ENCODE data around the gene SAFB. TPM values are rescaled to one million over a fixed set of nuclear protein-coding genes. Genes with fewer than 3 reads are reported as not detected.

SAFB gene
- total RNA-seq, 1 donor = 101 TPM

DNA sequence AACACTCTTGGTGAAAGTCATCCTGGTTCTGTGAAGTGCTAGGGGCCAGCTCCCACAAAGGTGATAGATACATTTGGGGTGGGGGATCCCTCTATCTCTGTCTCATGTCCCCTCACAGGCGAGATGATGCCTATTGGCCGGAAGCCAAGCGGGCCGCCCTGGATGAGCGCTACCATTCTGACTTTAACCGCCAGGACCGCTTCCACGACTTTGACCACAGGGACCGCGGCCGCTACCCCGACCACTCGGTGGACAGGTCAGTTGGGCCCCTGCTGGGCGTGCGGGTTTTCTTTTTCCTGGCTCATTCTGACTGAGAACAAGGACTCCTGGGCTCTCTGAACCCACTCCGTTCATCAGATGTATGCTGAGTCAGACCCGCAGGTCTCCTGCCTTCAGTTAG lies 41.0 kb downstream of the SAFB start:
- DNase-seq (ENCODE audit: low read depth in 2 of 3, low spot score in 2 of 3) = no peak

DNA sequence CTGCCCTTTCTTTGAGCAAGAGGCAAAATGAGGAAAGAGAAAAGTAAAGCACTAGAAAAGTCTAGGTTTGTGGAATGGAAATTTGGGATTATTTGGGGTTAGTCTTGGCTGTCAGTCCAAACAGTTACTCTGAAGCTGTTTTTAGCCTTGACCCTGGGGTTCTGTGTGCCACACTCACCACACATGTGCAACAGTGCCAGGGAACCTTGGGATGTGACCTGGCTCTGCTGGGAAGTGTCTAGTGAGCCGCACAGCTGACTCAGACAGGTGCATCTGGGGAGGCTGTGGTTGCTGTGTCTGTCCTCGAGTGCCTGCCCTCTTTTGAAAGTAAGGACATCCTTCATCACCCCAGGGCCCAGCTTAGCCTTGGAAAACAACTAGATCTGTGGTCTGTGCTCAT lies 41.6 kb downstream of the SAFB start:
- no peak for DNase-seq (ENCODE audit: low read depth in 2 of 3, low spot score in 2 of 3)

DNA sequence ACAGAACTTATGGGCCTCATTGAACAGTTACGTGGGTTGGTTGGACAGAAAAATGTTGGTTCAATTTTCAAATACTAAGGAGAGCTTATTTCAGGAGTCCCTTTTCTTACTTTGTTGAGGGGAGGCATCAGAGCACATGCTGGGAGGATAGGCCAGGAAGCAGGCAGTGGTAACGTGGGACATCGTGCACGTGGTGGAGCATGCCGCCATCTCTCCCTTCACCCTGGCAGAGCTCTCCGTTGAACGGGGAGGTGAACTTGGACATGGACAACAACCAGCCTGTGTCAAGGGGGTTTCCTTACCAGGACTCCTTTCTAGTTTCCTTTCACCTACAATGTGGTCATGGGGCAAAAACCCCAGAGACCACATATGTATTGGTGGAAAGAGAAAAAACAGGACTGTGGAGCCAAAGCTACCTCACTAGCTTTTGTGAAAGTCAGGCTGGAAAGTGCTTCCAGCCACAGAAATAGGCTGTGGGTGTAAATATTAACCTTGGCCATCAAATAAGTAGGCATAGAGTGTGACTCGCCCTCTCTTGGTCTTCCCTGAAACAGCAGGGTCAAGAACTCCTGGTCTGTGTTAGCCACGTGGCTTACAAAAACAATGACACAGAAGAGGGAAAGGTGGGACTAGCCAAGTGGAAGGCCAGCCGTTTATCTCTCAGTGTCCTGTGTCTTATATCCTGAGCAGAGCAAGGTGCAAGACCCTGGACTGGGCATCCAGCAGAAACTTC lies 43.1 kb downstream of the SAFB start:
- DNase-seq (ENCODE audit: low read depth in 2 of 3, low spot score in 2 of 3) = no peak

DNA sequence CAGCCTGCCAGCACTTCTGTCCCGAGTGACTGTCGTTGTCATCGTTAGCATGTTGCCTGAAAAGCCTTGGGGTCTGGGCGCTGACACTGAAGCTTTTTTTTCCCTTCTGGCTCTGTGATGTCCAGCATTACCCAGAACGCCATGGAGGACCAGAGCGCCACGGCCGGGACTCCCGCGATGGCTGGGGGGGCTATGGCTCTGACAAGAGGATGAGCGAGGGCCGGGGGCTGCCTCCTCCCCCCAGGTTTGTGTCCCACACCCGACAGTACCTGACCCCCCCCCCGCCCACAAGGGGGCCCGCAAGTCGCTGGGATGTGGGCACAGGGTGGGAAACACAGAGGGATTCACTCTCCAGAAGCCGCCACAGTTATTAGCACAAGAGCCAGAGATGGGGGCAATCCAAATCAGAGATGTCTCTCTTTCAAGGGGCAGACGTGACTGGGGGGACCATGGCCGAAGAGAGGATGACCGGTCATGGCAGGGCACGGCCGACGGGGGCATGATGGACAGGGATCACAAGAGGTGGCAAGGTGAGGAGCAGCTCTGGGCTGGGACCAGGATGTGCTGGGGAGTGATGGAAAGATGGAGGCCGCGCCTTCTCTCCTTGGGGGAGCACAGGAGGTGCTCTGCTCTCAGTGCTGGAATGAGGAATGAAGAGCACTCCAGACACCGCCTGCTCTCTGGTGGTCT lies 44.2 kb downstream of the SAFB start:
- no peak for DNase-seq (ENCODE audit: low read depth in 2 of 3, low spot score in 2 of 3)

DNA sequence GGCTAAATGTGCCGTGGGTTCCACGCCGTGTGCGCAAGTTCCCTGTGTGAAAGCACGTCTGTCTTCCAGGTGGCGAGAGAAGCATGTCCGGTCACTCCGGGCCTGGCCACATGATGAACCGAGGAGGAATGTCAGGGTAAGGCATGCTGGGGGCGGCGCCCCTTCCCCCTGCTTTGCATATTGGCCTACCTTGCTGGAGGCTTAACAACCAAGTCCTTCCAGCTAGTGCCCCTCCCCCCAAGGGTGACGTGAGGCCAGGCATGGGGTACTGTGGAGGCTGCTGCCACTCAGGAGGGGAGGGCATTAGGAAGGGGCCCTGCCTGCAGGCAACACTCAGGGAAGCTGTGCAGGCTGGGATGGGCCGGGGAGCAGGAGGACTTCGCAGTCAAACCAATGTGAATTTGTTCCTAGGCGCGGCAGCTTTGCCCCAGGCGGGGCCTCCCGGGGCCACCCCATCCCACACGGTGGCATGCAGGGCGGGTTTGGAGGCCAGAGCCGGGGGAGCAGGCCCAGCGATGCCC lies 44.9 kb downstream of the SAFB start:
- no peak for DNase-seq (ENCODE audit: low read depth in 2 of 3, low spot score in 2 of 3)

DNA sequence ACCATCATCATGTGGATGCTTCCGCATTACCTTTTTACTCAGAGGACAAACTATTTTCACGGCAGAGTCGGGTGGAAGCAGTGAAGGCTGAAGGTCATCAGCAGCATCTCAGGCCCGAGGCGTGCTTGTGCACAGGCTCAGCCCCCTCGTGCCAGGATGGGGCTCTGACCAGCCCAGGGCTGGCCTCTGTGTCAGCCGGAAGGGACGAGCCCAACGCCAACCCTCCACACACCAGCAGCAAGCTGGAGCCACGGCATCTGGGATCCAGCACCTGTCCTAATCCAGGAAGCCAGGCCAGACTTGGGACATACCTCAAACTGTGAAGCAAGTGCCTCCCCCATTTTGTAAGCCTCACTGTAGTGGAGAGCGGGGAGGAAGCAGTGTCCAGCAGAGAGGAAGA lies 46.3 kb downstream of the SAFB start:
- no peak for DNase-seq (ENCODE audit: low read depth in 2 of 3, low spot score in 2 of 3)

DNA sequence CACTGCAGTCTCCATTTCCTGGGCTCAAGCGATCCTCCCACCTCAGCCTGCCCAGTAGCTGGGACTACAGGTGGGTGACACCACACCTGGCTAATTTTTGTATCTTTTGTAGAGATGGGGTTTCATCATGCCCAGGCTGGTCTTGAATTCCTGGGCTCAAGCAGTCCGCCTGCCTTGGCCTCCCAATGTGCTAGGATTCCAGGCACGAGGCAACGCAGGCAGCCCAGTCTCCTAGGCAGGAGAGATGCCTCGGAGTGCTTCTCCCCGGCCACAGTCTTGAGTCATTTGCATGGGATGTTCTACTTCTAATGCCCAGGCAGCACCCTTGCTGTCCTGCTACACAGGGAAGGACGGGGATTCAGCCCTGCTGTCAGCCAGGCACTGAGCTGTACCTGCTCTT lies 48.7 kb downstream of the SAFB start:
- DNase-seq (ENCODE audit: low read depth in 2 of 3, low spot score in 2 of 3) = no peak

DNA sequence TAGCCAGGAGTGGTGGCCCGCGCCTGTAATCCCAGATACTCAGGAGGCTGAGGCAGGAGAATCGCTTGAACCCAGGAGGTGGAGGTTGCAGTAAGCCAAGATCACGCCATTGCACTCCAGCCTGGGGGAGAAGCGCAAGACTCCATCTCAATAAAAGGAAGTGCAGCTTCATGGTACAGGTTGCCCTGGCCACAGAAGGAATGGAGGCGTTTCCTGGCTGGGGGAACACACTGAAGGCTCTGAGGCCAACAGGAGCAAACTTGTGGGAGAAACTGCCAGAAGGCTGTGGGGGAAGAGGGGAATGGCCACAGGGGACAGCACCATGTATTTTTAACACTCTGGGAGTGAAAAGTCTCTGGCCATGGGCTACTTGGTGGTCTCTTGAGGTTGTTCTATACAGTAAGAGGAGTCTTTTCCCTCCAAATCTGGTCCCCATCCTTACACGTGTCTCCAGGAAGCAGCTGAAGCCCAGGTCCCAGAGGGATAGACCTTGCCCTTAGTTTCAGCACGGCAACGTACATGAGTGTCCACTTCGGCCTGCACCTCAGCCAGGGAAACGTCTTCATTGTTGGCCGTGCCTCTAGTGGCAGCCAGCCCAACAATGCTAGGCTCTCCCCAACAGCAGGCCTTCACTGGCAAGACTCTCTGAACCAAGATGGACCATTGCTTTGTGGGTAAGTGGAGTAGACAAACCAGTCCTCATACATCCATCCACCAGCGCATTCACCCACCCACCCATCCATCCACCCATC lies 50.0 kb downstream of the SAFB start:
- no peak for DNase-seq (ENCODE audit: low read depth in 2 of 3, low spot score in 2 of 3)

DNA sequence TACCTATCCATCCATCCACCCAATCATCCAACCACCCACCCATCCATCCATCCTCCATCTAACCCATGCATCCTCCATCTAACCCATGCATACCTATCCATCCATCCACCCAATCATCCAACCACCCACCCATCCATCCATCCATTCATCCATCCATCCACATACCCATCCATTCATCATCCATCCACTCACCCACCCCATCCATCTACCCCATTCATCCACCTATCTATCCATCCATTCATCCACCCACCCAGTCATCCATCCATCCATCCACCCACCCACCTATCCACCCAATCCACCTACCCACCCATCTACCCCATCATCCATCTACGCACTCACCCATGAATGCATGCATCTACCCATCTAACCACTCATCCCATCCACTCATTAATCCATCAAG lies 50.9 kb downstream of the SAFB start:
- DNase-seq (ENCODE audit: low read depth in 2 of 3, low spot score in 2 of 3) = no peak

DNA sequence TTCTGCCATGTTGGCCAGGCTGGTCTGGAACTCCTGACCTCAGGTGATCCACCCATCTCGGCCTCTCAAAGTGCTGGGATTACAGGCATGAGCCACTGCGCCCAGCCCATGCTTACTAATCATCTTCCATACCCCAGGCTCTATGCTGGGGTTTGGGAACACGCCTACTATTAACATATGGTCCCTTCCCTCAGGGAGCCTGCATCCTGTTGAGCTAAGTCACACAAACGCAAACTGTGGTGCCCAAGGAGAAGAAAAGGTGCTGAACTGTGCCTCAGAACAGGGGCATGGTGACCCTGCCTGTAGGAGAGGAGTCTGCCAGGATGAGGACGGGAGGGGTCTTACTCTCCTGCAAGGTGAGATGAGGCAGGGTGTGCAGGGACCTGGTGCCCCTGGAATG lies 51.8 kb downstream of the SAFB start:
- no peak for DNase-seq (ENCODE audit: low read depth in 2 of 3, low spot score in 2 of 3)

DNA sequence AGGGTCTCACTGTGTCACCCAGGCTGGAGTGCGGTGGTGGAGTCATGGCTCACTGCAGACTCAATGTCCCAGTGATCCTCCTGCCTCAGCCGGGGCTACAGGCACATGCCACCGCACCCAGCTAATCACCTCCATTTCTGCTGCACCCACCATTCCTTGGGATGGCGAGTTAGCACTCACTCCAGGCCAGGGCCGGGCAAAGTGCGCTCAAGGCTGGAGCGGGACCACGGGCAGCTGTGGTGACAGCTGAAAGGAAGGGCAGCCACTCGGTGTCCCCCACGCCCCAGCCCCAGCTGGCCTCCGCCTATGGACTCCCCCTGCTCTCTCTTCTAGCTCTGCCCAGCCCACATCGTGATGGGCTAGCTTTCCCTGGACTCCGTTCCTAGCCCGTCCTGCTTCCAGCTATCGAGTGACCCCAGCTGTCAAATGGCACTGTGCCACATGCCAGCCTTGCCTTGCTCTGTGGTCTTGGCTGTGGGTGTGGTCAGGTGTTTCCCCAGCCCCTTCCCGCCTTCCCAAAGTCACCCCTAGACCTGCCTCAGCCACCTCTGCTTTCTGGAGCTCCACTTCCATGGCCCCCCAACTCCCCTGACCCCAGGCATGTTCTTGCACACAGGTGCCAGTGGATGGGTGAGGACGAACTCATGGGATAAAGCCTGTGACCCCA lies 53.4 kb downstream of the SAFB start:
- no peak for DNase-seq (ENCODE audit: low read depth in 2 of 3, low spot score in 2 of 3)

DNA sequence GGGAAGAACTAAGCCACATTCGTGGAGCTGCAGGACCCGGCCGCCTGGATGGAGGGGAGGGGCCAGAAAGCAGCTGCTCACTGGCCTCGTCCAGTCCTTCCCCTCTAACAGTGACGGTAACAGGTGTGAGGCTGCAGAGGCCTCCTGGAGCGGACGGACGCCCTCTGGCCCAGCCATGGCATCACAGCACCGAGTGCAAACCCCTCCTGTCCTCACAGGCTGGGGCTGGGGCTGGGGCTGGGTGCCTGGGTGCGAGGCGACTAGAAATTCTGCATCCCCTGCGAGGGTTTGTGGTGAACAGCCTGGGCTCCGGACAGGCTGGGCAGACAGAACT lies 53.9 kb downstream of the SAFB start:
- DNase-seq (ENCODE audit: low read depth in 2 of 3, low spot score in 2 of 3) = no peak

DNA sequence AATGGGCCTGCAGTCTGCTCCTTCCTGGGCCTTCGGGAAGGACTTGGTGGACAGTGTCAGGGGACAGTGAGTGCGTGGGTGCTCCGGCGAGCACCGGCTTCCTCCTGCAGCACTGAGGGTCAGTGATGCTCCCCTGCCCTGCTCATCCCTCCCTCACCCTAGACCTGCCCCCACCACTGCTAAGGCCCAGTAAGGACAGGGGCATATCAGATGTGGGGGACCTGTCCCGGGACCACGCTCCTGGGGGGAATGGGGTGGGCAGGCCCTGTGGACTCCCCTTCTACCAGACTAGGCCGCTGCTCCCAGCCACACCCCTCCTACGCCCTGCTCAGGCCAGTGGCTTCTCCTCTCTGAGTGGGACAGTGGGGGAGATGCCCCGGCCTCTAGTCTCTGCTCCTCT lies 54.3 kb downstream of the SAFB start:
- DNase-seq (ENCODE audit: low read depth in 2 of 3, low spot score in 2 of 3) = no peak

DNA sequence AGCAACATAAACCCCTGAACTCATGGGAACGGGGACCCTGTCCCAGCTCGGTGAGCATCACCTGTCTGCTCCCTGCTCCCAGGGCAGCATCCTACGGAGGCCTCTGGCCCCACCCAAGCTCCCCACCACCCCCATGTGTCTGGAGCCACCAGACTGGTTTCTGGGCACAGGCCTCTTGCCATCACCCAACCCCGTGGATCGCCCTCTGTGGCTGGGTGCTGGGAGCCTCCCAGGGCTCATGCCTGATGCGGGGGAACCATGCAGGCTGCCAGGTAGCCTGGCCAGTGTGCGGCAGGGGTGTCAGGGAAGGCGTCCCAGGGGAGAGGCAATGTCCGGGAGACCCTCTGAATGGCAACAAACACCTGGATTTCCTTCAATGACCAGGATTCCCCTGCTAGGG lies 54.7 kb downstream of the SAFB start:
- no peak for DNase-seq (ENCODE audit: low read depth in 2 of 3, low spot score in 2 of 3)

DNA sequence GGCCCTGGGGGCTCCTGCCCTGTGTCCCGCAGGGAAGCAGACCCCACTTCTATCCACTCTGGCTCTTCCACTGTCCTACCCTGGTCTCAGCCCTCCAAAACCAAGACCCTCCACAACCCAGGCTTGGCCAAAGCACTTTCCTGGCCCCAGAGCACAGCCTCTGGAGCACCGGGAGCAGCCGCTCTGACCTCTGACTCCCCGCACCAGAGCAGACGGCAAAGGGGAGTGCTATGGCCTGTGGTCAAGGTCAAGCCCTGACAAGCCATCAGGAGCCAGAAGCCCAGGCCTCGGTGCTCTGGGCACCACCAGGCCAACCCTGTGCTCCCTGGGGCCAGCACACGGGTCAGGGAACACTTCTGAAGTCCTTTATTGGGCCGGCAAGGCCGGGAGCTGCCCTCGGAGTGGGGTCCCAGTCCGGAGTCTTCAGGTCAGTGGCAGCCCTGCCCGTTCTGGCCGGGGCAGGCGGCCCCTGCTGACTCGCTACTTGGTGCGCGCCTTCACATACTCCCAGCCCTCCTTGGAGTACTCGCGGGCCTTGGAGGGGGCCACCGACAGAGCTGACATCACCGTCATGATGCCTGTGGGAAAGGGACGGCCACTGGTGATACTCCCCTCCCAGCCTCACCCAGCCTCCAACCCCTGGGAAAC lies 55.3 kb downstream of the SAFB start:
- no peak for DNase-seq (ENCODE audit: low read depth in 2 of 3, low spot score in 2 of 3)

DNA sequence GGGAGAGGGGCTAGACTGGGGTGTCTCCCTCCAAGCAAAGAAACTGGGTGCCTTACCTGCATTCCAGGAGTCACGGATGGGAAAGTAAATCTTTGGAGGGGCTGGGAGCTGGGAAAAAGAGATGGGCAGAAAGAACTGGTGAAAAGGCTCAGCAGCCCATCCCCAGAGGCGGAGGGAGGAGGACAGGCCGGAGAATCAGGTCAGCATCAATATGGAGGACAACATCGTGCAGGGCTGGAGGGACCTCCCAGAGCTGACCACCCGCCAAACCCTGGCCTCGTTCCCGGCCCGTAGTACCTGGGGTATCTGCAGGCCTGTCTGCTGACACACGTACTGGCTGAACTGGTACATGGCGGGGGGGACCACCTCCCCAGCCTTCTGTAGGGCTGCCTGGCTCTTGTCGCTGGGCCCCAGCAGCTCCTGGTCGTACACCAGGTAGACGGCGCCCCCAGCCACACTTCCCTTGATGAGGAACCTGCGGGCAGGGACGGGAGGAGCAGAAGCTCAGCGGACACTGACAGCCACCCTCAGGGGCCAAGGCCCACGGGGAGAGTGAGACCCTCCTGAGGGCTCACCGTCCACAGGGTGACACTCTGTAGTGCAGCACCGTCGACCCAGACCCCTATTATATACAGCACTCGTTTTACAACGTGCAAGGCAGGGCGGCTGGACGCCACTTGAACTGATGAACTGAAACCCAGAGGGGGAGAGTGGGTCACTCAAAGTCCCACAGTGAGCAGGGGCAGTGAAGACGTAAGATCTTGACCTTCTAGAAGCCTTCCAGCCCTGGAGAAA lies 56.6 kb downstream of the SAFB start:
- no peak for DNase-seq (ENCODE audit: low read depth in 2 of 3, low spot score in 2 of 3)

DNA sequence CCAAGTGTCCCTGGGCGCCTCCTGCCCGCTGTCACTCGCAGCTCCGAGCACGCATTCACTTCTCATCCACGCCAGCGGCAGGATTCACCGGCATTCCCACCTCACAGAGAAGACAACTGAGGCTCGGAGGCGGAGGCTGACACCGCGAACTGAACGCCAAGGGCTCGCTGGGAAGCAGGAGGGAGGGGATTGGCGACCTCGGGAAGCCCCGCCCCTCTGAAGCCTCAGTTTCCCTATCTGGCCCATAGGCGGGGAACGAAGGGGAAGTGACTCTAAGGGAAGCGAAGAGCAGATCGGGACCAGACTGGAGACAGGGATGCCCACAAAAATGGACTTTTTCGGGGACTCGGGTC lies 57.2 kb downstream of the SAFB start:
- DNase-seq (ENCODE audit: low read depth in 2 of 3, low spot score in 2 of 3) = no peak

DNA sequence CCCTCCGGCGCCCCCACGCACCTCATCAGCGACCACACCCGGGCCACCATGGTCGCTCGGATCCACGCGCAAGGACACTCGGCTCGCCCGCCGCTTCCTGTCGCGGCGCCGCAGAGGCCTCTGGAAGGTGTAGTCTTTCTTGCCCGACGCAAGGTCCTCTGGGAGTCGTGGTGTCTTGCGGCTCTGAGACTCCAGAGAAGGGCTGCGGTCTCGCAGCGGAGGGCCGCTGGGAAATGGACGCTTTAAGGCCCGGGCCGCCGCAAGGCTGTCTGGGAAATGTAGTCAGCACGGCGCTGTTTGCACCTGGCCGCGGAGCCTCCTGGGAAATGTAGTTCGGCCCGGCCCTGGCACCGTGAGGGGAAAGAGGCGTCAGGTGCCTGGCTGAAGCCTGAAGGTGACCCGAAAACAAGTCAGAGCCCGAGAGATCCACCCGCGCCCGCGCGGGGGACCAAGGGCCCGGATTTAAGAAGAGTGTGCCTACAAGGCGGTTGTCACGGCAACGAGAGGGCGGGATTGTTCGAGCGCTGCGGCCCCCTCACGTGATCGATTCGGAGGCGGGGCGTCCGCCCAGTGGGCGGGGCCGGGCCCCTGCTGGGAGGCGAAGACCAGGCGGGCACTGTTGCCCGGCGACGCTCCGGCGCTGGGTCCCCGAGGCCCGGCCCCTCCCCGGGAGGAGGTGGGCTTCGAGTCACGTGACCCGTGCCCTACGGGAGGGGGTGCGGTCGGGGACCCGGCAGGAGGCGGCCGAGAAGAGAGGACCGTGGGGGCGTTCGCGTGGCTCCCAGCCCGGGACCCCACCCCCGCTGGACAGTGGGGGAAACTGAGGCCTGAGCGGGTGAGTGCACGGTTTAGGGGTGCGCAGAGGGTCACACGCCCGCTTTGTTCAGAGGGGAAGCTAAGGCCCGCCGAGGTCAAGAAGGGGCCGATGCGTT lies 57.8 kb downstream of the SAFB start, which contains the start of the genes HSD11B1L and MICOS13:
TSS of gene HSD11B1L (plus strand) at position 591 of the 932 bp plus-strand sequence. CDS start 3,806 bp downstream, outside the sequence.
TSS of gene MICOS13 (minus strand) at position 80 of the 932 bp plus-strand sequence. CDS start at position 50, 30 bp downstream.
- DNase-seq (ENCODE audit: low read depth in 2 of 3, low spot score in 2 of 3) = peak; percentile 96 to 100 (median 99)

Measured in hematopoietic multipotent progenitor cell (in vitro differentiated cells).